CD14-positive monocyte (primary cell): ENCODE data around the gene JMJD1C. TPM values are rescaled to one million over a fixed set of nuclear protein-coding genes. Genes with fewer than 3 reads are reported as not detected.
"Not testable (repeated sequence)": the region's sequence is repeated elsewhere in the genome, so short reads cannot be mapped to it uniquely, and the experiment has no call there.

Experiments
- DNase-seq, 3 donors: peaks; one replicate each; pipeline ENCODE4 v3.0.0-alpha.2; 2011 to 2022
- H2AFZ ChIP-seq: 2 replicates; pipeline ENCODE4 v1.6.0; 2012; ENCODE audit warnings: mild to moderate bottlenecking, low read depth, low read length, inconsistent platforms; ENCODE audit not compliant: insufficient read depth, poor library complexity, severe bottlenecking
- H3K27ac ChIP-seq, 2 donors: 1 replicate in 1 of 2; 2 replicates in 1 of 2; pipeline ENCODE4 v1.5.1; 2012 to 2013; ENCODE audit warnings: low read length in 2 of 2, control low read depth in 1 of 2, inconsistent platforms in 1 of 2, low read depth in 1 of 2, mild to moderate bottlenecking in 1 of 2
- H3K27me3 ChIP-seq, 2 donors: one replicate each; pipeline versions ENCODE4 v1.6.0 to v1.6.1; 2011 to 2013; ENCODE audit warnings: low read length in 2 of 2; ENCODE audit not compliant: control insufficient read depth in 2 of 2, insufficient read depth in 2 of 2
- H3K36me3 ChIP-seq, 2 donors: replicated peaks in 1 of 2; 1 replicate in 1 of 2; 2 replicates in 1 of 2; pipeline versions ENCODE4 v1.5.1 to v1.6.1; 2012 to 2013; ENCODE audit warnings: low read length in 2 of 2, control low read depth in 1 of 2, inconsistent platforms in 1 of 2, mild to moderate bottlenecking in 1 of 2; ENCODE audit not compliant: insufficient read depth in 2 of 2, control insufficient read depth in 1 of 2
- H3K4me1 ChIP-seq, 2 donors: 1 replicate in 1 of 2; 2 replicates in 1 of 2; pipeline versions ENCODE4 v1.5.1 to v1.6.1; 2012 to 2013; ENCODE audit warnings: low read length in 2 of 2, control low read depth in 1 of 2, inconsistent platforms in 1 of 2, mild to moderate bottlenecking in 1 of 2, moderate library complexity in 1 of 2; ENCODE audit not compliant: insufficient read depth in 2 of 2, control insufficient read depth in 1 of 2
- H3K4me2 ChIP-seq: replicated peaks from 2 replicates; pipeline ENCODE3; 2012; ENCODE audit warnings: low read length, moderate library complexity, mild to moderate bottlenecking; ENCODE audit not compliant: poor library complexity, severe bottlenecking; ENCODE audit errors: extremely low read depth
- H3K4me3 ChIP-seq, 3 experiments: fragments of 200-600 bp in 1 of 3; sonication (generic) in 1 of 3; replicated peaks in 1 of 3; 1 replicate in 2 of 3; 2 replicates in 1 of 3; pipeline ENCODE4 v1.5.1; 2011 to 2013; ENCODE audit warnings: low read length in 3 of 3, mild to moderate bottlenecking in 3 of 3, control low read depth in 2 of 3, low read depth in 2 of 3, inconsistent platforms in 1 of 3, moderate library complexity in 1 of 3
- H3K79me2 ChIP-seq: 2 replicates; pipeline ENCODE4 v1.6.0; 2012; ENCODE audit warnings: mild to moderate bottlenecking, control low read depth, inconsistent platforms, low read length, moderate library complexity; ENCODE audit not compliant: insufficient read depth
- H3K9ac ChIP-seq: 2 replicates; pipeline ENCODE4 v1.6.0; 2017; ENCODE audit warnings: low read length, mild to moderate bottlenecking; ENCODE audit not compliant: insufficient read depth, poor library complexity, severe bottlenecking
- H3K9me3 ChIP-seq, 2 donors: replicated peaks in 1 of 2; 1 replicate in 1 of 2; 2 replicates in 1 of 2; pipeline versions ENCODE4 v1.5.1 to v1.6.1; 2012 to 2013; ENCODE audit warnings: low read length in 2 of 2, control low read depth in 1 of 2; ENCODE audit not compliant: control insufficient read depth in 1 of 2, insufficient read depth in 1 of 2
- H4K20me1 ChIP-seq: 2 replicates; pipeline ENCODE4 v1.6.0; 2012; ENCODE audit warnings: mild to moderate bottlenecking, low read length, control low read depth, moderate library complexity; ENCODE audit not compliant: insufficient read depth
- H3K27ac Mint-ChIP-seq, 7 donors: one replicate each; pipeline ENCODE4 v1.8.0; 2020; ENCODE audit warnings: mild to moderate bottlenecking in 7 of 7, mixed read lengths in 7 of 7, moderate library complexity in 6 of 7, inconsistent platforms in 2 of 7
- H3K27me3 Mint-ChIP-seq, 3 donors: one replicate each; pipeline ENCODE4 v1.8.0; 2021 to 2022; ENCODE audit warnings: low read depth in 3 of 3, mild to moderate bottlenecking in 3 of 3, mixed read lengths in 3 of 3, moderate library complexity in 3 of 3, inconsistent platforms in 1 of 3
- H3K36me3 Mint-ChIP-seq, 2 donors: one replicate each; pipeline ENCODE4 v1.8.0; 2020; ENCODE audit warnings: mixed read lengths in 2 of 2, inconsistent platforms in 1 of 2, mild to moderate bottlenecking in 1 of 2
- H3K4me1 Mint-ChIP-seq: one replicate; pipeline ENCODE4 v1.8.0; 2020; ENCODE audit warnings: mild to moderate bottlenecking, mixed read lengths
- H3K4me3 Mint-ChIP-seq, 2 donors: one replicate each; pipeline ENCODE4 v1.8.0; 2020; ENCODE audit warnings: mild to moderate bottlenecking in 2 of 2, mixed read lengths in 2 of 2, moderate library complexity in 1 of 2
- H3K9me3 Mint-ChIP-seq, 7 donors: one replicate each; pipeline ENCODE4 v1.8.0; 2020 to 2022; ENCODE audit warnings: mixed read lengths in 7 of 7, mild to moderate bottlenecking in 6 of 7, moderate library complexity in 6 of 7, inconsistent platforms in 2 of 7
- WGBS: methylation state at CpG from one replicate; pipeline ENCODE4 v1.1.5; 2013; ENCODE audit warnings: missing lambda C conversion rate; ENCODE audit not compliant: insufficient coverage; 5-methylcytosine and 5-hydroxymethylcytosine counted together
- intact Hi-C, 2 donors: fragments of 100-400 bp; cut with micrococcal nuclease; formaldehyde crosslinking; loops; one replicate each; pipeline versions ENCODE4 v1.15.0 to v1.15.1; 2023
- polyA plus RNA-seq, 3 donors: library from polyadenylated mRNA; depleted of rRNA in 1 of 3; unstranded in 2 of 3; stranded (reverse) in 1 of 3; fragments of 300-500 nt in 2 of 3; fragments of >200 nt in 1 of 3; fragmentation: Illumina TruSeq in 2 of 3; gene quantifications; 1 replicate in 2 of 3; 2 replicates in 1 of 3; pipeline ENCODE4 v1.2.3, GENCODE V29; 2012 to 2021
- TF ChIP-seq, protein P1 (sequence below): fragments of 200-600 bp; IDR thresholded peaks from one replicate; pipeline ENCODE4 v1.8.0; 2022; ENCODE audit warnings: antibody characterized with exemption, mild to moderate bottlenecking

JMJD1C gene
- polyA plus RNA-seq, 3 donors: 27.8 to 84.8 (median 46.5) TPM

DNA sequence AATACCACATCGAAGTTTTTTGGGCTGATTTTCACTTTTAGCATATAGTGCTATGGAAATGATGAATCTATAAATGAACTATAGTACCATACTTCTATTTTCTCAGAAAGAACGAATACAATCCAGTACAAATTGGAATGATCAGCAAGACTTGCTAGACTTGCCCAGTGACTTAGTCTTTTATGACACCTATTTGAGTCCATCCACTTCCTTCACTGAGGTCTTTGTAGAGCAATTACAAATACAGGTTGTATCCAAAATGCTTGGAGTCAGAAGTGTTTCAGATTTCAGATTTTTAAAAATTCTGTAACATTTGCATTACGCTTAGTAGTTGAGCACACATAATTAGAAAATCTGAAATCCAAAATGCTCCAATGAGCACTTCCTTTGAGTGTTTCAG lies 228.4 kb downstream of the JMJD1C start:
- Mint-ChIP-seq H3K4me3 (peak overlapping the region in 1 of 2 donors; percentile 24), H3K9me3 (no peaks in the 10 kb centered on the region), H3K36me3 (peaks cover 17 to 23% of the 10 kb centered on the region in 2 donors), H3K4me1 (peaks cover 69% of the 10 kb centered on the region), H3K27ac (peak overlapping the region; percentile 73 to 92 (median 88)), H3K27me3 (no peaks in the 10 kb centered on the region)
- Histone ChIP-seq H3K9me3 (no peaks in the 10 kb centered on the region), H3K9ac (no peak overlapping the region), H3K36me3 (peaks cover 0 to 9% of the 10 kb centered on the region in 2 donors), H3K27me3 (no peaks in the 10 kb centered on the region), H3K79me2 (peaks cover 98% of the 10 kb centered on the region), H3K27ac (peak overlapping the region; percentile 62 to 68), H4K20me1 (peaks cover 100% of the 10 kb centered on the region), H3K4me1 (peaks cover 48 to 70% of the 10 kb centered on the region in 2 donors), H2AFZ (no peak overlapping the region), H3K4me2 (peak overlapping the region; percentile 49), H3K4me3 (peak overlapping the region in 1 of 3 experiments; percentile 6)
- TF ChIP-seq, protein P1, sequence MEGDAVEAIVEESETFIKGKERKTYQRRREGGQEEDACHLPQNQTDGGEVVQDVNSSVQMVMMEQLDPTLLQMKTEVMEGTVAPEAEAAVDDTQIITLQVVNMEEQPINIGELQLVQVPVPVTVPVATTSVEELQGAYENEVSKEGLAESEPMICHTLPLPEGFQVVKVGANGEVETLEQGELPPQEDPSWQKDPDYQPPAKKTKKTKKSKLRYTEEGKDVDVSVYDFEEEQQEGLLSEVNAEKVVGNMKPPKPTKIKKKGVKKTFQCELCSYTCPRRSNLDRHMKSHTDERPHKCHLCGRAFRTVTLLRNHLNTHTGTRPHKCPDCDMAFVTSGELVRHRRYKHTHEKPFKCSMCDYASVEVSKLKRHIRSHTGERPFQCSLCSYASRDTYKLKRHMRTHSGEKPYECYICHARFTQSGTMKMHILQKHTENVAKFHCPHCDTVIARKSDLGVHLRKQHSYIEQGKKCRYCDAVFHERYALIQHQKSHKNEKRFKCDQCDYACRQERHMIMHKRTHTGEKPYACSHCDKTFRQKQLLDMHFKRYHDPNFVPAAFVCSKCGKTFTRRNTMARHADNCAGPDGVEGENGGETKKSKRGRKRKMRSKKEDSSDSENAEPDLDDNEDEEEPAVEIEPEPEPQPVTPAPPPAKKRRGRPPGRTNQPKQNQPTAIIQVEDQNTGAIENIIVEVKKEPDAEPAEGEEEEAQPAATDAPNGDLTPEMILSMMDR: no peak
- no peak for DNase-seq
- no CpG with 5 or more reads among the region's 3 CpGs for WGBS
- intact Hi-C loops: no loop called here

DNA sequence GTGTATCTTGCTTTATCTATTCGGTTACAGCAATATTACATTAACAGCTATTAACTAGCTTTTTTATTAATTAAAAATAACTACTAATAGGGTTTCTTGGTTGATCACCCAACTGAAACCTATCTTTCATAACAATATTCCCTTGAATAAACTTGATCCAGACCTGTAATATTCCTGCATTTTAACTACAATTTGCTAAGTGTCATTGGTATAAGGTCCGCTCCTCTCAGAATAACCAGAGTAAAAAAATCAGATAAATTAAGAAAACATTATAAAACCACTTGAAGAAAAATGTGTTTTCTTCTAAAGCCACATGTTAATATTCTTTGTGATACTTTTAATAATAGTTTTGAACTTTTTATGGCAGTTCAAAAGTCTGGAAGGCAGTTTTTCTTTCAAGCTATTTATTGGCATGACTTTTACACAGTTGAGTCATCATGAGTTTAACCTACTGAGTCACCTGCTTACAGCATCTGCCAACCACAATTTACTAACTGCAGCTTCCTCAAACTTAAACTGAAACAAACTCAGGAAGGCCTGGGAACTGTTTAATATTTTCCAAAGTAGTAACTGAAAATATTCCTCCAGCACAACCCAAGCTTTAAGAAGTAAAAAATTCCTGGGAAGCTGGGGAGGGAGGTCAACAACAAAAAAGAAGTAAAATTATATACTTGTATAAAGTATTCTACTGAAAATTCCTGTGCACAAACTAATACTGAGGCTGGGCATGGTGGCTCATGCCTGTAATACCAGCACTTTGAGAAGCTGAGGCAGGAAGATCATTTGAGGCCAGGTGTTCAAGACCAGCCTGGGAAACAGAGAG lies 229.5 kb downstream of the JMJD1C start:
- intact Hi-C loops: no loop called here
- peak overlapping the region in 1 of 2 donors; percentile 33 for H3K4me3 Mint-ChIP-seq

DNA sequence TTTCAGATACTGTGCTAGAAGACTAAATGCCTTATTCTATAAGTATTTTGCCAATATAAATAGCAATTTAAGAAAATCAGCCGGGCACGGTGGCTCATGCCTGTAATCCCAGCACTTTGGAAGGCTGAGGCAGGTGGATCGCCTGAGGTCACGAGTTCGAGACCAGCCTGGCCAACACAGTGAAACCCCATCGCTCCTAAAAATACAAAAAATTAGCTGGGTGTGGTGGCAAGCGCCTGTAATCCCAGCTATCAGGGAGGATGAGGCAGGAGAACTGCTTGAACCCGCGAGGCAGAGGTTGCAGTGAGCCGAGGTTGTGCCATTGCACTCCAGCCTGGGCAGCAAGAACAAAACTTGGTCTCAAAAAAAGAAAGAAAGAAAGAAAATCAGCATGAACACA lies 230.6 kb downstream of the JMJD1C start:
- H3K27ac Mint-ChIP-seq: peak overlapping the region in 4 of 7 donors; percentile 54 to 86 (median 74)
- H3K27me3 Mint-ChIP-seq: not testable (repeated sequence)

More for the DNA sequence above, 229.5 kb downstream of the JMJD1C start:
- H3K36me3 Mint-ChIP-seq: peaks cover 23 to 30% of the 10 kb centered on the region in 2 donors
- WGBS: no CpG with 5 or more reads among the region's 2 CpGs
- Histone ChIP-seq H3K27ac (peak overlapping the region; percentile 62 to 68), H2AFZ (no peak overlapping the region), H3K4me2 (peak overlapping the region; percentile 49), H3K27me3 (no peaks in the 10 kb centered on the region), H3K79me2 (peaks cover 98% of the 10 kb centered on the region), H3K36me3 (peaks cover 0 to 9% of the 10 kb centered on the region in 2 donors), H3K4me3 (peak overlapping the region in 1 of 3 experiments; percentile 35), H3K9me3 (no peaks in the 10 kb centered on the region), H4K20me1 (peaks cover 100% of the 10 kb centered on the region), H3K4me1 (peaks cover 37 to 60% of the 10 kb centered on the region in 2 donors), H3K9ac (no peak overlapping the region)
- H3K9me3 Mint-ChIP-seq: no peaks in the 10 kb centered on the region
- H3K4me1 Mint-ChIP-seq: peaks cover 59% of the 10 kb centered on the region
- TF ChIP-seq, protein P1: no peak
- H3K27me3 Mint-ChIP-seq: no peaks in the 10 kb centered on the region
- peak overlapping the region; percentile 80 to 95 (median 90) for H3K27ac Mint-ChIP-seq
- DNase-seq: peak; percentile 75 to 92 (median 91)

More for the DNA sequence above, 230.6 kb downstream of the JMJD1C start:
- H3K36me3 ChIP-seq, H3K9me3 ChIP-seq, H3K4me2 ChIP-seq, H3K27ac ChIP-seq, H2AFZ ChIP-seq, H3K9me3 Mint-ChIP-seq, intact Hi-C loops, H3K4me3 ChIP-seq, H3K27me3 ChIP-seq, H3K9ac ChIP-seq, DNase-seq, H3K4me3 Mint-ChIP-seq: not testable (repeated sequence)
- 100% methylated on average over 5 of the region's 10 CpGs for WGBS
- peaks cover 35 to 50% of the 10 kb centered on the region in 2 donors for H3K4me1 ChIP-seq
- Mint-ChIP-seq H3K36me3 (peaks cover 27 to 31% of the 10 kb centered on the region in 2 donors), H3K4me1 (peaks cover 54% of the 10 kb centered on the region)
- peaks cover 100% of the 10 kb centered on the region for H4K20me1 ChIP-seq
- H3K79me2 ChIP-seq: peaks cover 98% of the 10 kb centered on the region
